NCI-H82 treated with DMSO at 0.1 percent for 48 hours (cell line): Measurements from ENCODE around the gene ZNF385B.
A peak's percentile ranks its signal among the peaks of the same experiment; 100 is the strongest.

ENCODE experiments used
- DNase-seq: peaks from one replicate; lab custom pipeline; 2025; ENCODE audit not compliant: unreplicated experiment; lab: John Stamatoyannopoulos, UW

Gene ZNF385B

GRCh38 chr2:179447421-179447820, 414.0 kb downstream of the ZNF385B start:
- no peak for DNase-seq

GRCh38 chr2:179446476-179447141, 414.8 kb downstream of the ZNF385B start:
- DNase-seq: no peak

- DNase-seq: peak; percentile 24
Observed at GRCh38 chr2:179444056-179444455, 417.4 kb downstream of the ZNF385B start.

GRCh38 chr2:179443180-179443579, 418.2 kb downstream of the ZNF385B start:
- DNase-seq: no peak

- no peak for DNase-seq
Observed at GRCh38 chr2:179442206-179442605, 419.2 kb downstream of the ZNF385B start.

- DNase-seq: no peak
Observed at GRCh38 chr2:179441551-179441950, 419.9 kb downstream of the ZNF385B start.

- DNase-seq: peak; percentile 12
Observed at GRCh38 chr2:179440642-179441251, 420.7 kb downstream of the ZNF385B start.

GRCh38 chr2:179438654-179439053, 422.8 kb downstream of the ZNF385B start:
- no peak for DNase-seq

GRCh38 chr2:179437430-179437829, 424.0 kb downstream of the ZNF385B start:
- no peak for DNase-seq

GRCh38 chr2:179435566-179435965, 425.8 kb downstream of the ZNF385B start:
- no peak for DNase-seq

GRCh38 chr2:179435000-179435399, 426.4 kb downstream of the ZNF385B start:
- no peak for DNase-seq

GRCh38 chr2:179434357-179434756, 427.1 kb downstream of the ZNF385B start:
- no peak for DNase-seq

GRCh38 chr2:179432751-179433150, 428.7 kb downstream of the ZNF385B start:
- DNase-seq: no peak

- DNase-seq: no peak
Observed at GRCh38 chr2:179429597-179429996, 431.8 kb downstream of the ZNF385B start.

GRCh38 chr2:179429060-179429471, 432.3 kb downstream of the ZNF385B start:
- no peak for DNase-seq

- DNase-seq: no peak
Observed at GRCh38 chr2:179428649-179429048, 432.8 kb downstream of the ZNF385B start.

GRCh38 chr2:179427065-179427464, 434.3 kb downstream of the ZNF385B start:
- no peak for DNase-seq

GRCh38 chr2:179424571-179424970, 436.8 kb downstream of the ZNF385B start:
- DNase-seq: no peak

- DNase-seq: peak; percentile 20
Observed at GRCh38 chr2:179422037-179422643, 439.3 kb downstream of the ZNF385B start.

- DNase-seq: no peak
Observed at GRCh38 chr2:179417436-179417949, 443.9 kb downstream of the ZNF385B start.

- no peak for DNase-seq
Observed at GRCh38 chr2:179412112-179412511, 449.3 kb downstream of the ZNF385B start.
